H9 (cell line): ENCODE data around the gene RASSF7. TPM values are rescaled to one million over a fixed set of nuclear protein-coding genes. Genes with fewer than 3 reads are reported as not detected.

Experiments
- DNase-seq: peaks from one replicate; pipeline ENCODE4 v3.0.0-alpha.2; 2017
- H2AFZ ChIP-seq: one replicate; pipeline ENCODE4 v1.6.1; 2013; ENCODE audit warnings: mild to moderate bottlenecking, low read length, control low read depth, moderate library complexity
- H2AK5ac ChIP-seq: 2 replicates; pipeline ENCODE4 v1.6.1; 2013; ENCODE audit warnings: low read length, control low read depth, mixed read lengths; ENCODE audit not compliant: insufficient read length
- H2BK120ac ChIP-seq: one replicate; pipeline ENCODE4 v1.6.1; 2013; ENCODE audit warnings: low read depth, mild to moderate bottlenecking, low read length, control low read depth, inconsistent platforms; ENCODE audit not compliant: poor library complexity, severe bottlenecking
- H2BK12ac ChIP-seq: 2 replicates; pipeline ENCODE4 v1.6.1; 2013; ENCODE audit warnings: low read length, control low read depth, mixed read lengths, low read depth; ENCODE audit not compliant: insufficient read length
- H2BK15ac ChIP-seq: 2 replicates; pipeline ENCODE4 v1.6.1; 2013; ENCODE audit warnings: low read depth, low read length, control low read depth
- H2BK20ac ChIP-seq: one replicate; pipeline ENCODE4 v1.6.1; 2013; ENCODE audit warnings: low read depth, mild to moderate bottlenecking, low read length, control low read depth, inconsistent platforms; ENCODE audit not compliant: poor library complexity, severe bottlenecking
- H2BK5ac ChIP-seq: 2 replicates; pipeline ENCODE4 v1.6.1; 2013; ENCODE audit warnings: low read length, control low read depth, mixed read lengths; ENCODE audit not compliant: insufficient read length
- H3K14ac ChIP-seq: 2 replicates; pipeline ENCODE4 v1.6.1; 2013; ENCODE audit warnings: low read length, control low read depth; ENCODE audit not compliant: insufficient read depth
- H3K18ac ChIP-seq: 2 replicates; pipeline ENCODE4 v1.6.1; 2013; ENCODE audit warnings: low read depth, mild to moderate bottlenecking, mixed read lengths, low read length, control low read depth; ENCODE audit not compliant: insufficient read length
- H3K23ac ChIP-seq: 2 replicates; pipeline ENCODE4 v1.6.1; 2013; ENCODE audit warnings: low read length, control low read depth, mixed read lengths, low read depth; ENCODE audit not compliant: insufficient read length
- H3K23me2 ChIP-seq: 2 replicates; pipeline ENCODE4 v1.6.1; 2013; ENCODE audit warnings: low read depth, mild to moderate bottlenecking, mixed read lengths, low read length, control low read depth; ENCODE audit not compliant: insufficient read length, poor library complexity, severe bottlenecking
- H3K27ac ChIP-seq: 2 replicates; pipeline ENCODE4 v1.5.1; 2013; ENCODE audit warnings: low read length, control low read depth, mixed read lengths, low read depth; ENCODE audit not compliant: insufficient read length
- H3K27me3 ChIP-seq: 2 replicates; pipeline ENCODE4 v1.6.1; 2013; ENCODE audit warnings: low read length, control low read depth, inconsistent platforms; ENCODE audit not compliant: insufficient read depth
- H3K4ac ChIP-seq: 2 replicates; pipeline ENCODE4 v1.6.1; 2013; ENCODE audit warnings: low read depth, mild to moderate bottlenecking, control low read depth, inconsistent platforms, low read length, moderate library complexity
- H3K4me1 ChIP-seq: 2 replicates; pipeline ENCODE4 v1.6.1; 2013; ENCODE audit warnings: low read length, control low read depth, inconsistent platforms; ENCODE audit not compliant: insufficient read depth
- H3K4me2 ChIP-seq: 2 replicates; pipeline ENCODE4 v1.6.1; 2013; ENCODE audit warnings: low read length, control low read depth, mixed read lengths; ENCODE audit not compliant: insufficient read length, insufficient read depth
- H3K56ac ChIP-seq: 2 replicates; pipeline ENCODE4 v1.6.1; 2013; ENCODE audit warnings: low read depth, mild to moderate bottlenecking, mixed read lengths, low read length, control low read depth; ENCODE audit not compliant: insufficient read length
- H3K79me1 ChIP-seq: 2 replicates; pipeline ENCODE4 v1.6.1; 2013; ENCODE audit warnings: low read depth, mild to moderate bottlenecking, moderate library complexity, low read length, control low read depth, inconsistent platforms; ENCODE audit not compliant: insufficient read depth, poor library complexity, severe bottlenecking
- H3K79me2 ChIP-seq: 2 replicates; pipeline ENCODE4 v1.6.1; 2013; ENCODE audit warnings: low read length, control low read depth, inconsistent platforms; ENCODE audit not compliant: insufficient read depth
- H3K9ac ChIP-seq: 2 replicates; pipeline ENCODE4 v1.6.1; 2013; ENCODE audit warnings: low read length, control low read depth, mixed read lengths; ENCODE audit not compliant: insufficient read length; ENCODE audit errors: extremely low read depth
- H3K9me3 ChIP-seq: one replicate; pipeline ENCODE4 v1.6.1; 2013; ENCODE audit warnings: low read depth, low read length, inconsistent platforms; ENCODE audit not compliant: control insufficient read depth
- H3T11ph ChIP-seq: one replicate; pipeline ENCODE4 v1.6.1; 2013; ENCODE audit warnings: mild to moderate bottlenecking, low read length, control low read depth, inconsistent platforms
- H4K20me1 ChIP-seq: one replicate; pipeline ENCODE4 v1.6.1; 2013; ENCODE audit not compliant: control insufficient read depth, insufficient read length, insufficient read depth
- H4K5ac ChIP-seq: 2 replicates; pipeline ENCODE4 v1.6.1; 2013; ENCODE audit warnings: low read depth, mild to moderate bottlenecking, mixed read lengths, low read length, control low read depth; ENCODE audit not compliant: insufficient read length
- H4K8ac ChIP-seq: replicated peaks from 2 replicates; pipeline ENCODE4 v1.6.1; 2013; ENCODE audit warnings: low read length, control low read depth, mixed read lengths, low read depth; ENCODE audit not compliant: insufficient read length
- H4K91ac ChIP-seq: 2 replicates; pipeline ENCODE4 v1.6.1; 2013; ENCODE audit warnings: low read depth, mild to moderate bottlenecking, moderate library complexity, mixed read lengths, low read length, control low read depth; ENCODE audit not compliant: insufficient read length
- H3K27ac Mint-ChIP-seq, 3 experiments: 2 replicates in 2 of 3; 3 replicates in 1 of 3; pipeline ENCODE4 v1.8.0; 2020 to 2021; ENCODE audit warnings: mixed read lengths in 3 of 3, mild to moderate bottlenecking in 1 of 3, moderate library complexity in 1 of 3
- H3K27me3 Mint-ChIP-seq: 2 replicates; pipeline ENCODE4 v1.8.0; 2021; ENCODE audit warnings: low read depth, mild to moderate bottlenecking, moderate library complexity, mixed read lengths
- H3K36me3 Mint-ChIP-seq, 3 experiments: 2 replicates in 2 of 3; 3 replicates in 1 of 3; pipeline ENCODE4 v1.8.0; 2020 to 2021; ENCODE audit warnings: low read depth in 3 of 3, mixed read lengths in 3 of 3; ENCODE audit not compliant: insufficient read depth in 1 of 3
- H3K4me1 Mint-ChIP-seq, 2 experiments: 2 replicates each; pipeline ENCODE4 v1.8.0; 2020; ENCODE audit warnings: mixed read lengths in 2 of 2
- H3K4me3 Mint-ChIP-seq, 2 experiments: 2 replicates in 1 of 2; 3 replicates in 1 of 2; pipeline ENCODE4 v1.8.0; 2020 to 2021; ENCODE audit warnings: mild to moderate bottlenecking in 2 of 2, mixed read lengths in 2 of 2, moderate library complexity in 1 of 2
- H3K9me3 Mint-ChIP-seq, 2 experiments: 2 replicates in 1 of 2; 3 replicates in 1 of 2; pipeline ENCODE4 v1.8.0; 2020; ENCODE audit warnings: mild to moderate bottlenecking in 2 of 2, mixed read lengths in 2 of 2, moderate library complexity in 1 of 2
- WGBS: extraction: QIAGEN DNeasy Blood & Tissue Kit; methylation state at CpG from one replicate; pipeline ENCODE4 v1.1.7; 2013; ENCODE audit warnings: missing lambda C conversion rate, low lambda C conversion rate, mixed read lengths; ENCODE audit not compliant: insufficient read length; ENCODE audit errors: extremely low coverage; 5-methylcytosine and 5-hydroxymethylcytosine counted together
- total RNA-seq: library from RNA; stranded (reverse); gene quantifications from 2 replicates; pipeline ENCODE4 v1.2.1, GENCODE V29; 2021
- TF ChIP-seq, protein P1 (sequence below): fragments of 200-600 bp; sonication (generic); conservative IDR thresholded peaks from 3 replicates; pipeline ENCODE4 v1.8.0; 2021; ENCODE audit warnings: antibody characterized with exemption, mild to moderate bottlenecking

The RASSF7 gene
- total RNA-seq, 1 experiment from 2014 or later: 26.3 TPM

GRCh38 chr11:598005-598680 is 37.4 kb downstream of the RASSF7 start:
- H3K4ac ChIP-seq: no peak overlapping the region
- H2AK5ac ChIP-seq: no peak overlapping the region
- no peak overlapping the region for H3T11ph ChIP-seq
- no CpG with 5 or more reads among the region's 30 CpGs for WGBS
- H3K36me3 Mint-ChIP-seq: peaks cover 43 to 80% (median 74%) of the 10 kb centered on the region in 3 experiments; a peak in 6 of 7 replicates
- no peak overlapping the region for H3K4me3 Mint-ChIP-seq
- no peaks in the 10 kb centered on the region for H3K23me2 ChIP-seq
- no peaks in the 10 kb centered on the region; a peak in 1 of 5 replicates for H3K9me3 Mint-ChIP-seq
- H2BK120ac ChIP-seq: no peak overlapping the region
- H4K5ac ChIP-seq: no peak overlapping the region
- H3K9ac ChIP-seq: no peak overlapping the region
- H3K4me2 ChIP-seq: no peak overlapping the region
- H3K79me2 ChIP-seq: no peaks in the 10 kb centered on the region
- no peak for DNase-seq
- no peak overlapping the region for H4K91ac ChIP-seq
- no peaks in the 10 kb centered on the region for H4K20me1 ChIP-seq
- no peak overlapping the region for H3K23ac ChIP-seq
- no peak overlapping the region for H2BK12ac ChIP-seq
- no peaks in the 10 kb centered on the region for H3K79me1 ChIP-seq
- no peak overlapping the region for H2BK20ac ChIP-seq
- H3K27ac ChIP-seq: no peak overlapping the region
- H3K4me1 ChIP-seq: no peaks in the 10 kb centered on the region
- H3K56ac ChIP-seq: no peak overlapping the region
- H3K27me3 Mint-ChIP-seq: 0 out of 2 replicates have a peak, but pooled peaks cover 2% of the 10 kb centered on the region
- H3K27me3 ChIP-seq: no peaks in the 10 kb centered on the region
- no peak overlapping the region for H2AFZ ChIP-seq
- no peak overlapping the region for H3K27ac Mint-ChIP-seq
- no peak overlapping the region for H3K14ac ChIP-seq
- TF ChIP-seq, protein P1, sequence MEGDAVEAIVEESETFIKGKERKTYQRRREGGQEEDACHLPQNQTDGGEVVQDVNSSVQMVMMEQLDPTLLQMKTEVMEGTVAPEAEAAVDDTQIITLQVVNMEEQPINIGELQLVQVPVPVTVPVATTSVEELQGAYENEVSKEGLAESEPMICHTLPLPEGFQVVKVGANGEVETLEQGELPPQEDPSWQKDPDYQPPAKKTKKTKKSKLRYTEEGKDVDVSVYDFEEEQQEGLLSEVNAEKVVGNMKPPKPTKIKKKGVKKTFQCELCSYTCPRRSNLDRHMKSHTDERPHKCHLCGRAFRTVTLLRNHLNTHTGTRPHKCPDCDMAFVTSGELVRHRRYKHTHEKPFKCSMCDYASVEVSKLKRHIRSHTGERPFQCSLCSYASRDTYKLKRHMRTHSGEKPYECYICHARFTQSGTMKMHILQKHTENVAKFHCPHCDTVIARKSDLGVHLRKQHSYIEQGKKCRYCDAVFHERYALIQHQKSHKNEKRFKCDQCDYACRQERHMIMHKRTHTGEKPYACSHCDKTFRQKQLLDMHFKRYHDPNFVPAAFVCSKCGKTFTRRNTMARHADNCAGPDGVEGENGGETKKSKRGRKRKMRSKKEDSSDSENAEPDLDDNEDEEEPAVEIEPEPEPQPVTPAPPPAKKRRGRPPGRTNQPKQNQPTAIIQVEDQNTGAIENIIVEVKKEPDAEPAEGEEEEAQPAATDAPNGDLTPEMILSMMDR: no peak
- H3K4me1 Mint-ChIP-seq: no peaks in the 10 kb centered on the region
- no peak overlapping the region for H3K18ac ChIP-seq
- H3K9me3 ChIP-seq: no peaks in the 10 kb centered on the region
- H2BK15ac ChIP-seq: no peak overlapping the region
- H4K8ac ChIP-seq: no peak overlapping the region
- H2BK5ac ChIP-seq: no peak overlapping the region
